Keratinocyte (primary cell): ENCODE data around the gene UNK. TPM values are rescaled to one million over a fixed set of nuclear protein-coding genes. Genes with fewer than 3 reads are reported as not detected.

Source experiments
- DNase-seq: peaks from one replicate; pipeline ENCODE4 v3.0.0-alpha.2; 2011; ENCODE audit warnings: low read depth, missing footprints, low spot score
- FAIRE-seq: peaks from 2 replicates; lab custom pipeline; 2011; peaks lifted over from hg19 to GRCh38; lab: Jason Lieb, UNC
- H2AFZ ChIP-seq: 2 replicates; pipeline ENCODE4 v1.6.0; 2012; ENCODE audit warnings: low read length, control low read depth, inconsistent platforms; ENCODE audit not compliant: control insufficient read depth
- H3K27ac ChIP-seq: 2 replicates; pipeline ENCODE4 v1.5.1; 2011; ENCODE audit warnings: low read length; ENCODE audit not compliant: control insufficient read depth, insufficient read depth
- H3K27me3 ChIP-seq: 3 replicates; pipeline ENCODE4 v1.6.0; 2011; ENCODE audit warnings: low read length; ENCODE audit not compliant: control insufficient read depth, insufficient read depth; ENCODE audit errors: extremely low read depth
- H3K36me3 ChIP-seq, 2 experiments: 2 replicates in 1 of 2; 3 replicates in 1 of 2; pipeline ENCODE4 v1.5.1; 2011; ENCODE audit warnings: low read length in 2 of 2, mild to moderate bottlenecking in 1 of 2; ENCODE audit not compliant: control insufficient read depth in 2 of 2, insufficient read depth in 2 of 2; ENCODE audit errors: extremely low read depth in 1 of 2
- H3K4me1 ChIP-seq: 3 replicates; pipeline ENCODE4 v1.5.1; 2011; ENCODE audit warnings: low read length; ENCODE audit not compliant: control insufficient read depth, insufficient read depth; ENCODE audit errors: extremely low read depth
- H3K4me2 ChIP-seq: 3 replicates; pipeline ENCODE4 v1.6.0; 2011; ENCODE audit warnings: low read depth, low read length; ENCODE audit not compliant: control insufficient read depth, insufficient read depth; ENCODE audit errors: extremely low read depth
- H3K4me3 ChIP-seq, 3 experiments: fragments of 200-600 bp in 1 of 3; sonication (generic) in 1 of 3; 2 replicates in 2 of 3; 3 replicates in 1 of 3; pipeline ENCODE4 v1.5.1; 2011 to 2016; ENCODE audit warnings: low read length in 3 of 3, mild to moderate bottlenecking in 3 of 3, control low read depth in 2 of 3, inconsistent platforms in 1 of 3, low read depth in 1 of 3, mixed read lengths in 1 of 3, mixed run types in 1 of 3, moderate library complexity in 1 of 3; ENCODE audit not compliant: control insufficient read depth in 2 of 3, insufficient read depth in 2 of 3; ENCODE audit errors: extremely low read depth in 1 of 3
- H3K79me2 ChIP-seq: 2 replicates; pipeline ENCODE4 v1.6.0; 2012; ENCODE audit warnings: low read length; ENCODE audit not compliant: control insufficient read depth, insufficient read depth
- H3K9ac ChIP-seq: 3 replicates; pipeline ENCODE4 v1.6.0; 2011; ENCODE audit warnings: low read length; ENCODE audit not compliant: control insufficient read depth, insufficient read depth; ENCODE audit errors: extremely low read depth
- H3K9me1 ChIP-seq: 3 replicates; pipeline ENCODE4 v1.6.0; 2011; ENCODE audit warnings: low read length; ENCODE audit not compliant: control insufficient read depth, insufficient read depth; ENCODE audit errors: extremely low read depth
- H3K9me3 ChIP-seq: 2 replicates; pipeline ENCODE4 v1.5.1; 2012; ENCODE audit warnings: low read depth, low read length; ENCODE audit not compliant: control insufficient read depth
- H4K20me1 ChIP-seq: 3 replicates; pipeline ENCODE4 v1.6.0; 2011; ENCODE audit warnings: low read length; ENCODE audit not compliant: control insufficient read depth, insufficient read depth; ENCODE audit errors: extremely low read depth
- CTCF ChIP-seq, 3 experiments: IDR thresholded peaks in 1 of 3; conservative IDR thresholded peaks in 1 of 3; optimal IDR thresholded peaks in 1 of 3; 2 replicates in 2 of 3; 3 replicates in 1 of 3; pipeline versions ENCODE3 to v1.5.1; 2011; ENCODE audit warnings: low read length in 3 of 3, mild to moderate bottlenecking in 3 of 3, moderate library complexity in 2 of 3, control low read depth in 1 of 3, inconsistent platforms in 1 of 3; ENCODE audit not compliant: insufficient read depth in 2 of 3; ENCODE audit errors: extremely low read depth in 1 of 3
- EZH2 ChIP-seq: IDR thresholded peaks from one replicate; pipeline ENCODE4 v1.6.1; 2012; ENCODE audit warnings: inconsistent platforms, mild to moderate bottlenecking, low read length, moderate library complexity
- dilution Hi-C: fragments of 300-500 bp; cut with MboI; formaldehyde crosslinking; loops from one replicate; pipeline ENCODE4 v1.7.0; 2020; ENCODE audit warnings: low sequenced_read_pairs; ENCODE audit not compliant: extremely low pct_ligation_motif_present
- polyA plus RNA-seq, 5 experiments: library from polyadenylated mRNA; depleted of rRNA in 3 of 5; stranded (reverse) in 3 of 5; stranded (forward) in 1 of 5; unstranded in 1 of 5; fragments of >200 nt; gene quantifications; 1 replicate in 1 of 5; 2 replicates in 3 of 5; 3 replicates in 1 of 5; pipeline versions ENCODE4 v1.2.1 to v1.2.3, GENCODE V29; 2011 to 2012; ENCODE audit warnings: missing spikeins in 2 of 5, low read depth in 1 of 5, low replicate concordance in 1 of 5

UNK gene
- polyA plus RNA-seq, 1 donor (not counting 4 experiments of a cell fraction or from before 2014, with no cell fraction given): 13.0 TPM

DNA sequence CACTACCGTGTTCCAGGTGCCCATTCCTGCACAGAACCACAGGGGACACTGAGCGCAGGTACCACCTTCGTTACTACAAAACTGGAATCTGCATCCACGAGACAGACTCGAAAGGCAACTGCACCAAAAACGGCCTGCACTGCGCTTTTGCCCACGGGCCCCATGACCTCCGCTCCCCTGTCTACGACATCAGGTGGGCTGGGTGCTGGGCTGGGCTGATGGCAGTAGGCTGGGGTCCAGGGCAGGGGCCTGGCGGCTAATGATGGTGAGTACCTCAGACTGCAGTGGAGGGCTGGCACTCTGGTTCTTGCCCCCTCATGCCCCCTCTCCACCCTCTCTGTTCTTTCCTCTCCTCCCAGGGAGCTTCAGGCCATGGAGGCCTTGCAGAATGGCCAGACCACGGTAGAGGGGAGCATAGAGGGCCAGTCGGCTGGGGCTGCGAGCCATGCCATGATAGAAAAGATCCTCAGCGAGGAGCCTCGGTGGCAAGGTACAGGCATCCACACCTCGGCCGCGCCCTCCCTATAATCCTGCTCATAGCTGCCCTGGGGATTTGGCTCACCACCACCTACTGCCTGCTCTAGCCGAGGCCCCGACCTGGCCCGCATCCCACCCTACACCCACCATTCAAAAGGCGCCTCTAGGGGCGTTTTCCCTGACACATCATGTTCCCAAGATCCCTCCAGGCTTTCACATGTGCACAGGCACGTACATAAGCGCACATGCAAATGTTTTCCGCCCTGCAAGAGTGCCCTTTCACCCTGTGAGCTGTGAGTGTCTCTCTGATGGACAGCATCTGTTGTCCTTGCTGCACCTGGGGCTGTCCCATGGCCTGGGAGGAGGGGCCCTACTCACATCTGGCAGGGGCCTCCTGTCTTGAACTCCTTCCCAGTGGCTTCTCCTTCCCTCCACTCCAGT, 27.7 kb downstream of the UNK start:
- Histone ChIP-seq H3K4me2 (no peak overlapping the region), H3K4me1 (peaks cover 34% of the 10 kb centered on the region), H2AFZ (no peak overlapping the region), H3K36me3 (peaks cover 6 to 8% of the 10 kb centered on the region in 2 experiments), H3K79me2 (no peaks in the 10 kb centered on the region), H3K4me3 (no peak overlapping the region), H3K27me3 (no peaks in the 10 kb centered on the region), H3K9ac (no peak overlapping the region), H4K20me1 (no peaks in the 10 kb centered on the region), H3K9me1 (peaks cover 5% of the 10 kb centered on the region), H3K27ac (no peak overlapping the region), H3K9me3 (no peaks in the 10 kb centered on the region)
- FAIRE-seq (no peak), DNase-seq (no peak)
- TF ChIP-seq EZH2 (no peak), CTCF (optimal IDR thresholded peaks at IDR 0.05 in 1 of 3, IDR thresholded peaks at IDR 0.05 in 1 of 3, conservative IDR thresholded peaks at IDR 0.05 in 1 of 3; ENCODE audit: extremely low read depth in 1 of 3, insufficient read depth in 2 of 3, low read length in 3 of 3) (no peak)
- dilution Hi-C loops: no loop called here

- no peak overlapping the region for H3K4me2 ChIP-seq
- dilution Hi-C loops: no loop called here
- H3K9me1 ChIP-seq: peaks cover 5% of the 10 kb centered on the region
- H3K27me3 ChIP-seq: no peaks in the 10 kb centered on the region
- DNase-seq (no peak), FAIRE-seq (no peak)
- no peak for TF ChIP-seq EZH2
- no peak for TF ChIP-seq CTCF (optimal IDR thresholded peaks at IDR 0.05 in 1 of 3, IDR thresholded peaks at IDR 0.05 in 1 of 3, conservative IDR thresholded peaks at IDR 0.05 in 1 of 3; ENCODE audit: extremely low read depth in 1 of 3, insufficient read depth in 2 of 3, low read length in 3 of 3)
- H3K79me2 ChIP-seq: no peaks in the 10 kb centered on the region
- no peaks in the 10 kb centered on the region for H4K20me1 ChIP-seq
- no peak overlapping the region for H2AFZ ChIP-seq
- no peak overlapping the region for H3K4me3 ChIP-seq
- H3K9ac ChIP-seq: no peak overlapping the region
- H3K9me3 ChIP-seq: no peaks in the 10 kb centered on the region
- H3K4me1 ChIP-seq: peaks cover 31% of the 10 kb centered on the region
- H3K36me3 ChIP-seq: peaks cover 8 to 10% of the 10 kb centered on the region in 2 experiments
- no peak overlapping the region for H3K27ac ChIP-seq
Measured at GRCh38 chr17:75813081-75814020, 28.7 kb downstream of the UNK start.
